Suppressor macrophage (primary cell): ENCODE measurements around the gene ZNF664.
A peak's percentile ranks its signal among the peaks of the same experiment; 100 is the strongest.

Experiments used
- DNase-seq, 4 experiments: peaks; one replicate each; pipeline ENCODE4 v3.0.0-alpha.2; 2020 to 2022

ZNF664 gene

DNA sequence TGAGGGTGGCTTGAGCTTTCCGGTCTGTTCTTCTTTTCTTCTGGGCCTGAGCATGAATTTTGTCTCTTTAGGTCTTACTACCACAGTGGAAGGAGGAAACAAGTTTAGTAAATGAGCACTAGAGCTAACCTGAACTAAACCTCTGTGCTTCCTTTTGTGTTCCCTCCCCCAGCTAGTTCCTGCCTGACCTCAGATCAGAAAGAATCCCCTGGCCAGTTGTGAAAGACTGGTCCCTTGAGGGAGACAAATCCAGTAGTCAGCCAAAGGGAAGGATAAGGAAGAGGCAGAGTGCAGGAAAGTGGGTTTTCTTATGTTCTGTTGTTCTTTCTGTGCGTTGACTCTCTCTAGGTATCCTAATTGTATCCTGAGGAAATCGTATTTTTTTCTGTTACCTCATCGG is 17.5 kb downstream of the ZNF664 start:
- DNase-seq = peak in 3 of 4 experiments; percentile 43 to 63 (median 63)

DNA sequence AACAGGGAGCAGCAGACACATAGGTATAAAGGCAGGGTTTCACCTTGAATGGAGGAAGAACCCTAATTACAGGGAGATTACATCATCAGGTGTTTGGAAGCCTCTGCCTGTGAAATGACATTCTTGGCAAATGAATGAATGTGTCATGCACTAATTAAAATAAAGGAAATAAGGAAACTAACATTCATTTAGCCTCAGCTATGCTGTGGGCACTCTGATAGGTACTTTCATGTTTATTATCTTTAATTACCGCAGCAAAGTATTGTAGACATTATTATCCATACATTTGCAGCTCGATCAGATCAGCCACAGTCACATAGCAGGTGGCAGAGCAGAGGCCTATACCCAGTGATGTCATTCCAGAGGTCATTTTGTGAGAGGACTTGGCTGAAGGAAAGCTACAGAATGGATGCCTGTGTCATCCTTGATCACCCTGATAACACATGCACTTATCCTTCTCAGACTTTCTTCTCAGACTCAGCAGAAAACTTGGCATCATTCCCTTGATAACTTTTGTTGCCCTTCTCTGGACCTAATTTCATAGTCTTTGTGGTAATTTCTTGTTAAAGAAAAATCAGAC is 18.4 kb downstream of the ZNF664 start:
- no peak for DNase-seq

DNA sequence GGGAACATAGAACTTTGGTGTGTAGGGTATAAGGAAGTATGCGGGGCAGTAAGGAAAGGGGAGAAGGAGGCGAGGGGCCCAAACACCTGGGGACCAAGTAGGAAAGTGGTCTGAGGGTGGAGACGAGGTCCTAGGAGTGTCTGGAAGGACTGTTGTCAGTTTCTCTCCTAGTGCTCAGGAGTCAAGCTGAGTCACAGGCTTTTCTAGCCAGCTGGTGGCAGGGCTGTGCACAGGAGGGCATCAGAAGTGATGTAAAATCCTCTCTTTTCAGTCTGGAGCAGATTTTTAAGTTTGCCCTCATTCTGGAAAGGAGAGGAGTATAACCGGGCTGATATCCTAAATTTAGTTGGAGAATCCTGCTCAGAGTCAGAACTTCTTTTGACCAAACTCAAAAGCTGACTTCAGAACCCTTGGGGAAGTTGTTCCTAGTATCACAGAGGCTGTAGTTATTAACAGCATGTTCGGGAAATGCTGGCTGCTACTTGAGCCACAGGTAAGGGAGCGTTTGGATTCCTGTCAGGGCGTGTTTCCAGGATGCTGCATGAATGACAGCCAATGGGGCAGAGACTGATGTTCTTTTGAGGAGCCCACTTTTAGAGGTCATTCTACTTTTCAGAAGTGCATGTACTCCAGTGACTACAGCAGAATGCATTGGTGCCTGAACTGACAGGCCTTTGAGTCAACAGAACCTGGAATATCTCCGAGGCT is 19.3 kb downstream of the ZNF664 start:
- no peak for DNase-seq

DNA sequence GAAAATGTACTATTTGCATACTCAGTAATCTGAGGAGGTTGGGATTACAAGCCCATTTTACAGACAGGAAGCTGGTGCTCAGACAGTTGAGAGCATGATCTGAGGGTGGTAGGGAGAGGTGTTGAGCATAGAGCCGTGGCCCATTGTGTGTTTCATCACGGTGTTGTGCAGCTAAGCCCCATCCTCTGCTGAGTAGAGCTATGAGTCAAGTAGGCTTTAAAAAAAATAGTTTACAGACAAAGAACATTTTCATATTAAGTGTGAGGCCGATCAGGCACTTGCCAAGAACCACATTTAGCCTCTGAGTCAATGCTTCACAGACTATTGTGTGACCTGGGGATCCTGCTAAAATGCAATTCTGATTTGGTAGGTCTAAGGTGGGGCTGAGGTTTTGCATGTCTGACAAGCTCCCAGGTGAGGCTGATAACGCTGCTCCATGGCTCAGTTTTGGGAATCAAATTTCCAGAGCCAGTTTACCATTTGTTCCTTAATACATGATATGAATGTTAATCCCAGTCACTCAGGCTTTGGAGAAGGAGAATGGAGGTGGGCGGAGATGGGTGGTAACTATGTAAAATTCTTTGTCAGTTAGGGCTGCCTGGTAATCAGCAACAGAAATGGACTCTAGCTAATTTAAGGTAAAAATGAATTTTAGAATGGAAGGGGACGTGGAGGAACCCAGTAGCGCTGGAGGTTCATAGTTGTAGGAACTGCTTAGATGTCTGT is 22.2 kb downstream of the ZNF664 start:
- no peak for DNase-seq

DNA sequence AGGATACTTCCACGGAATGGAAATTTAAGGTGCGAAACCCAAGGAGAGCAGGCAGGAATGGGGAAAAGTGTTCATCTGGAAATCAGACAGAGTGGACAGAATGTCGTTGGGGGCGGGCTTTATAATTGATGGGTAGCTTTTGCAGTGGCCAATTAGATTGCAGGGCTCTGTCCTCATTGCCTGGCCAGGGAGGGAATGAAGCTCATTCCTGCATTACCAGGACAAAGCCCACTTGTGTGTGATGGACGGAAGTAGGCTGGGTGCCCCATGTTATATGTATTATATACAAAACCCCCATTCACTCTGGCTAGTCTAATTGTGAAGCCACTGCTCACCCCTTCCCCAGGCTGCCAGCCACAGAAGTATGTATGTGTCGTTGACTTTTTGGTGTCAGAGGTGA is 23.6 kb downstream of the ZNF664 start:
- no peak for DNase-seq

DNA sequence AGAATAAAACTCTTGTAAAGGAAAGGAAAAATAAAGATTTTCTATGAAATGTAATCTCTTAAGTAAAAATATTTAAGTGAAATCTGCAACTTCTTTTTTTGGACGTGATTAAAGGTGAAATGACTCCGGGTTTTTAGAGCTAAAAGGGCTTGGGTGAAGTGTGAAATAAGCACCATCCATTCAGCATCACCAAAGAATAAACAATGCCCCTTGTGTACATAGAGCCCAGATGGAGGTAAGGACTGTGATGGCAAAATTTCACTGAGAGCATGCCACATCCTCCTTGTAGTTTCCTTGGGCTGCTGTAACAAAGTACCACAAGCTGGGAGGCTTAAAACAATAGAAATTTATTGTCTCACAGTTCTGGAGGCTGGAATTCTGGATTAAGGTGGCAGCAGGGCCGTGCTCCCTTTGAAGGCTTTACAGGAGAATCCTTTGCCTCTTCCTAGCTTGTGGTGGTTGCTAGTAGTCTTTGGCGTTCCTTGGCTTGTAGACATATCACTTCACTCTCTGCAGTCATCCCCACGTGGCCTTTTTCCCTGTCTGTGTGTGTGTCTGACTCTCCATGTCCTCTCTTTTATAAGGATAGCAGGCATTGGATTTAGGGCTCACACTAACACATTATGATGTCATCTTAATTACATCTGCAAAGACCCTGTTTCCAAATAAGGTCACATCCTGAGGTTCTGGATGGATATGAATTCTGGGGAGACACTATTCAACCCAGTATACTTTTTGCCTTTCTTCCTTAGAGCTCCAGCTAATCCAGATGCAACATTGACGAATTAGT is 24.2 kb downstream of the ZNF664 start:
- no peak for DNase-seq

DNA sequence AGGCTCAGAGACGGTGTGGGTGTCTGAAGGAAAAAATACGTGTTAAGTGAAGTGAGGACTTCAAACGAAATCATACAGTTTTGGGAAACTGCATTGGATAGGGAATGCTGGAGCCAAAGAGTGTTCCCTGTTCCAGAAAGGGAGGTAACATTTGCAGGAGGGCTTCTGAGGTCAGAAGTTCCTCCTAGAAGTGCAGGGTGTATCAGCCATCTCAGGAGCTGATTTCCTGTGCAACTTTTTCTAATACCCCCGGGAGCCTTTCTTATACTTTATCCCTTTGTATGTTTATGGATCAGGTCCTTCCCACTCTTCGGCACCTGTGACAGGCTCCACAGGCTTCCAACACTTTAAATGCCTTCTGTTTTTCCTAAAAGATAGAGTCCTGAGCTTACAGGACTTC is 24.9 kb downstream of the ZNF664 start:
- no peak for DNase-seq

DNA sequence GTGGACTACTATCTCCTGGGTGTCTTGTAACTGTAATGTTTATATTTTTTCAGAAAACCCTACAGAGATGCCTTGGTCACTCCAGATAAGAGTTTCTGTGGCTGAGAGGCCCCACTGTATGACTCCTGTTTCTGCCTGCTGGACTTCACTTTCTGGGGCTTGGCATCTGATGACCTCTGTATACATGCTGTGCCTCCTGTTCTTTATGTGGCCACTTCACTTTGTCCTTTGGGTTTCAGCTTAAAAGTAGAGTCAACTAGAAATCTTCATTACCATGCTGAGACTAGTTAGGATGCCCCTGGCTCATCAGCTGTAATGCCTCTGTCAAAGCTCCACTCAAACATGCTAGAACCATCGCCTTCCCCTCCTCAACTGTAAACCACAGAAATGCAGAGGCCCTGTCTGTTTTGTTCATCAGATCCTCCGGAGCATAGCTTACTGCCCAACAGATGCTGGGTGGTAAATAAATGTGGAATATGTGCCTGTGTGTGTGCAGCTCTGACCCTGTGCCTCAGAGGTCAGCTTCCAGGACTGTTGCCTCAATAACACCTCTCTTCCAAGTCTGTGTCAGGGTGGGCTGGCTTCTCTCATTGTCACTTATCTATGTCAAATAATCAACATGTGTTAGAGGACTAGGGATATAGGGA is 25.5 kb downstream of the ZNF664 start:
- no peak for DNase-seq

DNA sequence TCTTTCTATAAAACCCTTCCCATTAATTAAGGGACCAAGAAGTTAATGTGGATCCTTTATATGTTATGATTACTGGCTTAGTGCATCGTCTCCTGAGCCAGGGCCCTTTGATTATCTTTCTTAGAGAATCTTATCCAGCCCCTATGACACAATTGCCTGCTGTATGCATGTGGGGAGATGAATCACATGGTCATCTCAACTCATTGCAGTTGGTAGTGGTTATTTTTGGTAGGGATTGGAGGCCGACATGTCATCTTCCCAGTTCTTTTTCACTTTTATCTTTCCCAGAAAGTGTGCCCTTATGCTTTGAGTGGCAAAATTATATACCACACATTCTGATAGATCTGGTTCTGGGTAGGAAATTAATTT is 26.0 kb downstream of the ZNF664 start:
- DNase-seq = no peak

DNA sequence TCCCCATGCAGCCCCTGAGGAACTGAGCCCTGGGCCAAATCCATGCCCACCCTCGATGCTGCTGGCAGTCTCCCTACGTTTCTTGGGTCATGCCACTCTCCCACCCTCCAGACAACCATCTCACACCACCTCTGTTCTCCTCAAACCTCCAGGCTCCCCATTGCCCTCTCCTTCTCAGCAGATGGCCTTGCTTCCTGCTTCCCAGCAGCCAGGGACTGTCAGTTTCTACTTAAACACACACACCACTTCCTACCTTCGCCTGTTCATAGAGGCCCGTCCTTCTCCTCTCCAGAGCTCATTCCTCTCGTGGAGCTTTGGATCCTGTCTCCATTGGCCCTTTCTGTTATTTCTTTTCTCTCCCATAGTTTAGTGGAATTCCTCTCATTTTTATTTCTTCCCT is 27.1 kb downstream of the ZNF664 start:
- no peak for DNase-seq

DNA sequence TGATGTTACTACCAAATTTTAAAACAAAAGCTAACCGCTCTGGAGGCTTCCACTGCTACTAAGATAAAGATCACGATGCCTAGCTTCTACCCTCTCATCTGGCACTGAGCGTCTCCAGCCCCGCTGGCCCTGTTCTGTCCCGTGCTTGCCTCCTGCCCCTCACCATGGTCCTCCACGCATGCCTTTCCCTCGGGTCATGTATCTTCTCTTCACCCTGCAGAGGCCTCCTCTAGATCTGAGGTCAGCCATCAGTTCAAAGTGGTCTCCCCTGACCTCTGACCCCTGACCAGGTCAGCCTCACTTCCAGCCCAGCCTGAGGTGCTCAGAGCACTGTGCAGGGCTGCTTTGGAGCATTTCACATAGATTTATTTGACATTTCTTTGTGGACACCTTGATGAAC is 28.3 kb downstream of the ZNF664 start:
- no peak for DNase-seq

DNA sequence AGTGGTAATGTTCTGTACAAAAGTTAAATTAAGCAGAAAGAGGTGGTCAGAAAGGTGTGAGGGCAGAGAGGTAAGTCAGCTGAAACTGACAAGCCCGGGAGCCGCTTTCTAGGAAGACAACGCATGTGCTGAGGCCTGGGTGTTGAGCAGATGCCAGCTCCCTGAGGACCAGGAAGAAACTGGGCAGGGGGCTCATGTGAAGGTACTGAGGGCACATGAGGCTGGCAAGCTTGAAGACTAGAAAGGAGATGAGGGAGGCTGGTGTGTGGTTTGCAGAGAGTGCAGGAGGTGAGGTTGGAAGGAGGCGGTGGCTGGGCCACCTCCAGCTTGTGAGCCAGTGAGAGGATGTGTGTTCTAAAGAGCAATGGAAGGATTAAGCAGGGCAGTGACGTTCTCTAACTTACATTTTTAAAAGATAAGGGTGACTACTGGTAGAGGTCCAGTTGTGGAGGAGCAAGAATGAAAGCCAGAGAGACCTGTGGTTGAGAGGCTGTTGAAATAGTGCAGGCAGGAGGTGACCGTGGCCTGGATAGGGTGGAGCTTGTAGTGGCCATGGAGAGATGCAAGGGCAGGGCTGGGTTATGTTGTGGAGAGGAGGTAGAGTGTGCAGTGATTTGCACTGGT is 29.1 kb downstream of the ZNF664 start:
- no peak for DNase-seq

DNA sequence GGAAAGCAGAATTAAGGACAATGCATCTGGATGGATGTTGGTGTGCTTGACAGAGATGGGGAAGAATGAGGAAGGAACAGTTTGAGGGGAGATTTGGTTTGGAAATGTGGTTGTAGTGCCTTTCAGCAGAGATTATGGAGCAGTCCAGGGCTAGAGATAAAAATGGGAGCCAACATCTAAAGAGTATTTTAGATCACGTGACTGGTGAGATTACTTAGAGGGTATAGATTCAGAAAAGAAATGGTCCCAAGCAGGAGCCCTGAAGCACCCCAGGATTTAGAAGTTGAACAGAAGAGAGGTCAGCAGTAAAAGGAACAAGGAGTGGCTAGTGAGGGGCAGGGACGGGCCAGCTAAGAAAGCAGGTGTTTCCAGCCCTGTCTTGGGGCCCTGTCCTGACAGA is 29.6 kb downstream of the ZNF664 start:
- DNase-seq = no peak

DNA sequence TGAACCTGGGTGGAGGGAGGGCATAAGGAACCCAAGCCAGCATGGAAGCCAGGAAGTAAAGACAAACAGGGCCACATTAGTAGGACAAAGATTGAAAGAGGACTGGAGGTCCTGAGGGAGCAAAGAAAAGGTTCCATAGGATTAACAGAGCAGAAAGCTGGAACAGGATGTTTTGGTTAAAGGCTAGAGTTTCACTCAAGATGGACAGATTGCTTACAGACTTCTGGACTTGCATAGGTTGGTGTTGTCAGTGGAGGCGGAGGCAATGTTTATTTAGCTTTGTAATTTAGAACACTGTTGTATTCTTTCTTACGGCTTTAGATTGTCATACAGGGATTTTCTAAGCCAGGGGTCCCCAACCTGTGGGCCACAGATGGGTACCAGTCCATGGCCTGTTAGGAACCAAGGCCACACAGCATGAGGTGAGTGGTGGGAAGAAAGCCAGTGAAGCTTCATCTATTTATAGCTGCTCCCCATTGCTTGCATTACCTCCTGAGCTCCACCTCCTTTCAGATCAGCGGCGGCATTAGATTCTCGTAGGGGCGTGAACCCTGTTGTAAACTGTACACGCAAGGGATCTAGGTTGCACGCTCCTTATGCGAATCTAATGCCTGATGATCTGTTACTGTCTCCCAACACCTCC is 31.3 kb downstream of the ZNF664 start:
- no peak for DNase-seq

DNA sequence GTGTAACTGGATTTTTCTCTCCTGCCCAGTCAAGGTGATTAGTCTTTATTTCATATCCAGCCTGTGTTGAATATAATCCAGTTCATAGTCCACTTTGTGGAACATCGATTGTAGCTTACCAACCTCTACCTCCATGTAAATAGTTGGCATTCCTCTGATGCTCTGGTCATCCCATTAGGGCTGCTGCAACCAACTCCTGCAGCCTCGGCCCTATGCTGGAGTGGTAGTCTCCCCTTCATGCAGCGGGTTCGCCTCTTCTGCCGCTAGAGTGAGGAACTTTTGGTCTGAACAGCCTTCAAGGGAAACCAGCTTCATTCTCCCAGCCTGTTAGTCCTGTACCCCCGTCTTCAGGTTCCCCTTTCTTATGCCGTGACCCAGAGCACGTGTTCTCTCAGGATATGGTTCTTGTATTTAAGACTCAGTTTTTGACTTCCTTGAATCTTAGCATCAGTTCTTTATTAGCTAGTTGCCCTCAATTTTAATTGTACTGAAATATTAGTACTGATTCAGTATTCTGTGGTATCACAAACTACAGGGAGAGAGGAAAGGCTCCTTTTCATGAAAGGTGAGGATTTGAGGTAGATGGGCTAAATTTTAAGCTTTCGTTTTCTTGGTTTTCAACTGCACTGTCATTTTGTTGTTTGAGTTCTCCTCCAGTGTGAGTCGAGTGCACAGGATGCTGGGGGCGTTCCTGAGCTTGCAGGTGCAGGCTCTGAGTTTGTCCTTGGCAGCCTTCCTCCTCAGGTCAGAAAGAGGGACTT is 33.2 kb downstream of the ZNF664 start:
- DNase-seq = peak; percentile 68 to 82 (median 78)

DNA sequence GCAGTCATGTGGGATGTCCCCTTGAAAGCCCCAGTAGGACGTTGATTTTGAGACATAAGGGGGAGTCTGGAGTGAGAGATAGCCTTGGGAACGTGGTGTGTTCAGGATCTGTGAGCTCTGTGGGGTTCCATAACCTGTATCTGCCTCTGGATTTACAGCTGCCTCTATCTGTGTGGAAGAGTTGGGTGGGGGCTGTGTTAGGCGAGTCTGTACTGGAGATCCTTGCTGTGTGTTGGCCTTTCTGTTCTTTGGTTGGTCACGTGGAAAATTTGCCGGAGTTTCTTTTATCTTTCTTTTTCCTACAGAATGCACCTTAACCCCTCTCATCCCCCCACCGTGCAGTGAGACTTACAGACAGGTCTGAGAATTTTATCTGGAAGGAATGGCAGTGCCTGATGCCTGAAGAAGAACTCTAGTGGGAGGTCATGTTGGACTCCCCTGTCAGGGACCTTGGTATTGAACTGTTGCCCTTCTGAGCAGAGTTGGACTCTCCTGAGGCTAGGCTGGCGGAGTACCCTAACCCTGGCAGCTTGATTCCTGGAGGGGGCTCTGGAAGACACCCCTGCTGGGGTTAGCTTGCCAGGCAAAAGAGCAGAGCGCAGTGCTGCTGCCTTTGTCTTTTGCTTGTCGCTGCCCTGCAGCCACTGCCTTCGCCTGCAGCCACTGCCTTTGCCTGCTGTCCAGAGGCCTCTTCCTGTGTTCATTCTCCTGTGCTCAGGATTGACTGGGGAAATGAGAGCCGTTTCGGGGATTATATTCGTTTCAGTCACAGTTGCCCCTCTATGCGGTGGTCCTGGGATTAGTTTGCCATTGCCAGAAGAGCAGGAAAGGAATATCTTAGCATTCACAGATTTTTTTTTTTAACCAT is 34.1 kb downstream of the ZNF664 start:
- DNase-seq = no peak

DNA sequence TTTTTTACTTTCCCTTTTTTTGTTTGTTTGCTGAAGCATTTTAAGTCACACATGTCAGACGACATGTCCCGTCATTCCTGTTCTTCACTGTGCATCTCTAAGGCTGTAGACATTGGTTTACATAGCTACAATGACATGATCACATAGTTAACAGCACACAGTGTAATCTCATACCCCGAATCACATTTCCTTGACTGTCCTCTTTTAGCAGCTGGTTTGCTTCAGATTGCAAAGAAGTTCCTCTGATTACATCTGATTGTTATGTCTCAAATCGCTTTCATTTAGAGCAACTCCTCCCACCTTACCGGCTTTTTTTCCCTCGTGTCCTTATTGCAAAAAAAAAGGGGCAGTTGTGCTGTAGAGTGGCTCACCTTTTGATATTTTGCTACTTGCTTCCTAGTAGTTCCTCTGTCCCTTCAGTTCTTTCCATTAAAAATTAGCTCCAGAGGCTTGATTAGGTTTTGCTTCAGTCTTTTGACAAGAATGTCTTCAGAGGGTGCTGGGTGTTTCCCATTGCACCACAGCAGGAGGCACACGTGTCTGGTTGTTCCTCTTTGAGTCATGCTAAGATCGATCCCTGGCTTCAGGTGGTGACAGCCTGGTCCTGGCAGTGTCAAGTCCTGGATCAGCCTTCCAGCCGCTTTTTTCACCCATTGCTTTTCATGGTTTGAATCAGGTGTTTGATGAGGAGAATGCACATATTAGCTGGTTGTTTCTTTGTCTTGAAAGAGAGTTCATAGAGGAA is 35.0 kb downstream of the ZNF664 start:
- peak; percentile 29 to 71 (median 61) for DNase-seq

DNA sequence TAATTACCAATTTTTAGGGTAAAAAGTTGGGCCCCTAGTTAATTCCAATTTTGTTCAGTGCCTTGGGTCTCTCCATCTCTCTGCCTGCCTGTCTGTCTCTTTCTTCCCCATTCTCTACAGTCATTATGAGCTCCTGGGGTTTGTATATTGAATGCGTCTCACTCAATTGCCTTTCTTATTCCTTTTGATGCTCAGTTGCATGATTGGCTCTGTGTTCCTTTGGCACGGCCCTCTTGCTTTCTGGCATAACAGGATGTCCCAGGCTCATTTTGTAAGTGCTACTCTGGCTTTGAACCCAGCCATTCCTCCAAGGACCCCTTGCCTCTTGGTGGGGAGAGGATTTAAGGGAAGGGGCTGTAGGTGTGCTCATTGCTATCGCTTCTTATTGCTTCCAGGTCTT is 35.6 kb downstream of the ZNF664 start:
- DNase-seq = no peak

DNA sequence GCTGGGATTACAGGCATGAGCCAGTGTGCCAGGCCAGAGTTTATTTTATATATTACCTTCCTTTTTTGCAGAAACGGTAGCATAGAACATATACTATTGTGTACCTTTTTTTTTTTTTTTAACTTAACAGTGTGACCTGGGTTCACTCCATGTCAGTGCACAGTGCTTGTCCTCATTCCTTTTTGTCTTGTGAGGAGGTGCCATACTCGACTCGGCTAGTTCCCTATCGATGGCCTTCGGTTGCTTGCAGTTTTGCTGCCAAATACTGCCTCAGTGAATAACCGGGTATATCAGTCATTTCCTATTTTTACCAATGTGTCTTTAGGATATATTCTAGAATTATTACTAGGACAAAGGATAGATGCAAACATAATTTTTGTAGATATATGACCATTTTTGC is 36.8 kb downstream of the ZNF664 start:
- no peak for DNase-seq
